Measurements from ENCODE around the gene ZNF207. TPM values are rescaled to one million over a fixed set of nuclear protein-coding genes. Genes with fewer than 3 reads are reported as not detected.
"Not testable (repeated sequence)": the region's sequence is repeated elsewhere in the genome, so short reads cannot be mapped to it uniquely, and the experiment has no call there.

ZNF207 gene
- total RNA-seq, 1 donor from 2014 or later, result 268 TPM

DNA sequence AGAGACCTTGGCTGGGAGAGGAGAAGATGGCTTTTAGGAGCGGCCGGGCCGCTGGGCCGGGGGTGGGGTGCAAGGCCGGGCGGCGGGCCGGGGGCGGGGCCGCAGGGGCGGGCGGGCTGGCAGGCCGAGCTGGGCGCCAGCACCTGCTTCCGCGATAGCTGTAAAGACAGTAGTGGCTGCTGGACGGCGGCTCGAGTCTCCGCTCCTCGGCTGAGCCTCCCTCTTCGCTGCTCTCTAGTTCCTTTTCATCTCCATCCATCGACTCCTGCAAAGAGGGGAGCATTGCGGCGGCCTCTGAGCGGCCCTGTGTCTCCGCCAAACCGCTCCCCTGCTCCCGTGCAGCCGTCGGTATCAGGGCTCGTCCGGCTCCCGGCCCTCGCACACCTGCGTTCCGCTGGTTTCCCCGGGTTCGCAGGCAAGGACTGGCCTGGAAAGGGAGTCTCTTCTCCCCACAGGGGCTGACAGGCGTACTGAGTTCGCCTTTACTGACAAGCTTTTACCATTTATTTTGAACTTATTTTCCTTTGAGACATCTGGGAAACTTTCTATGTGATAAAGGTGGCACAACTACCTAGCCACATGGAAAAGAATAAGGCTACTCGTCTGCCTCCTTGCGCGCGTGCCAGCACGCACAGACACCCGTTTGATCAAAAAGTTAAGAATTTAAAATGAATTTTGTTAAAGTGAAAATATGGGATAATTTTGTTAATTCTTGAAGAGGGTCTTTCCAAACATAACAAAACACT lies 7.9 kb upstream of the ZNF207 start, which contains the start of gene C17orf75:
C17orf75 (minus strand) TSS at position 317 of the 746 bp plus-strand sequence; CDS start at position 283, 34 bp downstream.
- peak within 1 kb of the TSS; percentile 94 for H3K4me3 Mint-ChIP-seq
- H3K27me3 Mint-ChIP-seq (ENCODE audit: insufficient read depth), result no peaks in the 10 kb centered on the region
- peaks cover 27% of the 10 kb centered on the region for H3K4me1 Mint-ChIP-seq (ENCODE audit: low read depth)
- DNase-seq (ENCODE audit: low spot score), result peak; percentile 72
- peaks cover 16% of the 10 kb centered on the region for H3K36me3 Mint-ChIP-seq (ENCODE audit: low read depth)
- intact Hi-C loops (cut with micrococcal nuclease), result loop anchor here (1.0 to 10.0 kb wide), 4 partner anchors 8 to 1367 kb away; partner anchors contain the start of genes RNF135 and ZNF207
- H3K9me3 Mint-ChIP-seq, result no peaks in the 10 kb centered on the region
- peak within 1 kb of the TSS; percentile 97 for H3K27ac Mint-ChIP-seq

DNA sequence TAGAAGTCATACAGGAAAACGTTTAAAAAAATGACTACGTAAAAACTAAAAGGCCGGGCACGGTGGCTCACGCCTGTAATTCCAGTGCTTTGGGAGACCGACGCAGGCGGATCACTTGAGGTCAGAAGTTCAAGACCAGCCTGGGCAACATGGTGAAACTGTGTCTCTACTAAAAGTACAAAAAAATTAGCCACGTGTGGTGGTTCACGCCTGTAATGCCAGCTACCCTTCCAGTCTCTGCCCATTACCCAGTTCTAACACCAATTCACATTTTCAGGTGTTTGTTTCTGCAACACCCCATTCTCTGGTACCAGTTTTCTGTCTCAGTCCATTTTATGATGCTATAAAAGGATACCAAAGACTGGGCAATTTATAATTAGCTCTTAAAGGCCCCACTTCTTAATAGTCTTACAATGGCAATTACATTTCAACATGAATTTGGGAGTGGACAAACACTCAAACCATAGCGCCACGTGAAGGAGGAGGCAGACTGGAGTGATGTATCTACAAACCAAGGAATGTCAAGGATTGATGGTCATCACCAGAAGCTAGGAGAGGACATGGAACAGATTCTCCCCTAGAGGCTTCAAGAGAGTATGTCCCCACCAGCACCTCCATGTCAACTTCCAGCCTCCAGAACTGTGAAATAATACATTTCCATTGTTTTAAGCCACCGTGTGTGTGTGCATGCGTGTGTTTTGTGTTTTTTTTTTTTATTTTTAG lies 7.2 kb upstream of the ZNF207 start:
- H3K36me3 Mint-ChIP-seq (ENCODE audit: low read depth), result peaks cover 14% of the 10 kb centered on the region
- DNase-seq (ENCODE audit: low spot score), result no peak
- peaks cover 27% of the 10 kb centered on the region for H3K4me1 Mint-ChIP-seq (ENCODE audit: low read depth)
- H3K9me3 Mint-ChIP-seq, result no peaks in the 10 kb centered on the region
- peak overlapping the region; percentile 94 for H3K4me3 Mint-ChIP-seq
- H3K27me3 Mint-ChIP-seq (ENCODE audit: insufficient read depth), result no peaks in the 10 kb centered on the region
- intact Hi-C loops (cut with micrococcal nuclease), result loop anchor here (2.0 to 10.0 kb wide), 2 partner anchors 24 to 1368 kb away; partner anchors contain the start of gene RNF135
- peak overlapping the region; percentile 88 for H3K27ac Mint-ChIP-seq

DNA sequence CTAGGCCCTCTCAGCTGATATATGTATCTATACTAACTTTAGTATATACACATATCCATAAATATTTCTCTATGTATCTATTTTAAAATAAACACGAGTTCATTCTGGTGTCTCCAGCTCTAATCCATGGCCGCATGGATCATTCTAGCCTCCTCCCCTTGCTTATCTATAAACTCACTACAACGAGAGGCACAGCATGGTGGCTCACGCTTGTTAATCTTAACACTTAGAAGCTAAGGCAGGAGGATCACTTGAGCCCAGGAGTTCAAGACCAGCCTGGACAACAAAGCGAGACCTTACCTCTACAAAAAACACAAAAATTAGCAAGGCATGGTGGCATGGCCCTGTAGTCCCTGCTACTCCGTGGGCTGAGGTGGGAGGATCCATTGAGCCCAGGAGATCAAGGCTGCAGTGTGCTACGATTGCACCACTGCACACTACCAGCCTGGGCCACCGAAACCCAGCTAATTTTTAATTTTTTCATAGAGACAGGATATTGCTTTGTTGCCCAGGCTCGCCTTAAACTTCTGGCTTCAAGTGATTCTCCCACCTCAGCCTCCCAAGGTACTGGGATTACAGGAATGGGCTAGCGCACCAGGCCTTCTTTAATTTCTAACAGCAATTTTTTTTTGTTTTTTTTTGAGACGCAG lies 3.9 kb upstream of the ZNF207 start:
- H3K27me3 Mint-ChIP-seq (ENCODE audit: insufficient read depth), result no peaks in the 10 kb centered on the region
- H3K9me3 Mint-ChIP-seq, result no peaks in the 10 kb centered on the region
- peaks cover 14% of the 10 kb centered on the region for H3K36me3 Mint-ChIP-seq (ENCODE audit: low read depth)
- H3K4me1 Mint-ChIP-seq (ENCODE audit: low read depth), result peaks cover 38% of the 10 kb centered on the region
- no peak overlapping the region for H3K27ac Mint-ChIP-seq
- intact Hi-C loops (cut with micrococcal nuclease), result loop anchor here (10.0 kb wide), 1 partner anchor 1371 kb away; the partner anchor contains the start of gene RNF135
- H3K4me3 Mint-ChIP-seq, result no peak overlapping the region
- no peak for DNase-seq (ENCODE audit: low spot score)

DNA sequence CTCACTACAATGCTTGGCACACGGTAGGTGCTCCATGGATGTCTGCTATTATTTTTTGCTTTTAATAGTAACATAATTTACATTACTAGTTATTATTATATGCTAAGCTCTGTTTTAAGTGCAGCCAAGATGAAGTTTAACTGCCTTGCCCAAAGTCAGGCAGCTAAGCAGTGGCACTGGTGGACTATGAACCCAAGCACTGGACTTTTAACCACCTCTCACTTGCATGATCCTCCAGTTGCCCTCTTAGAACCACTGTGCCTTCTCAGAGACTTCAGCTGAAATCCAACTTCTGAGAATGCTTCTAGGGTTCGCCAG lies 1.5 kb upstream of the ZNF207 start:
- intact Hi-C loops (cut with micrococcal nuclease), result loop anchor here (10.0 kb wide), 1 partner anchor 1374 kb away; the partner anchor contains the start of gene RNF135
- Mint-ChIP-seq H3K27me3 (ENCODE audit: insufficient read depth) (no peaks in the 10 kb centered on the region), H3K36me3 (ENCODE audit: low read depth) (peaks cover 29% of the 10 kb centered on the region), H3K4me1 (ENCODE audit: low read depth) (peaks cover 37% of the 10 kb centered on the region), H3K9me3 (no peaks in the 10 kb centered on the region), H3K27ac (no peak overlapping the region), H3K4me3 (peak overlapping the region; percentile 99)
- DNase-seq (ENCODE audit: low spot score), result no peak

DNA sequence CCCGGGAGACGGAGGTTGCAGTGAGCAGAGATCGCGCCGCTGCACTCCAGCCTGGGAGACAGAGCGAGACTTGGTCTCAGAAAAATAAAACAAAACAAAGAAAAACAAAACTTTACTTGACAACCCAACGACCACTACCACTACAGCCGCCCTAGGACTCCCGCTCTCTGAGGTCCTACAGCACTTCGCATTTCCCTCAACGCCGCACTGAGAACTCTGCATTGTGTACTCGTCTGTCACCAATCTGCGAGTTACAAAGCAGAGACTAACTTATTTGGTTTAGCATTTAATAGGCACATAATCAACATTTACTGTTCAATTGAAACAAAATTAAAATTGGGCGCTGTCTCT lies 479 bp upstream of the ZNF207 start:
- Mint-ChIP-seq H3K4me3 (peak overlapping the region; percentile 99), H3K4me1 (ENCODE audit: low read depth) (peaks cover 40% of the 10 kb centered on the region), H3K36me3 (ENCODE audit: low read depth) (peaks cover 29% of the 10 kb centered on the region), H3K9me3 (no peaks in the 10 kb centered on the region), H3K27me3 (ENCODE audit: insufficient read depth) (no peaks in the 10 kb centered on the region), H3K27ac (peak overlapping the region; percentile 99)
- no peak for DNase-seq (ENCODE audit: low spot score)
- intact Hi-C loops (cut with micrococcal nuclease), result loop anchor here (10.0 kb wide), 1 partner anchor 1375 kb away; the partner anchor contains the start of gene RNF135

DNA sequence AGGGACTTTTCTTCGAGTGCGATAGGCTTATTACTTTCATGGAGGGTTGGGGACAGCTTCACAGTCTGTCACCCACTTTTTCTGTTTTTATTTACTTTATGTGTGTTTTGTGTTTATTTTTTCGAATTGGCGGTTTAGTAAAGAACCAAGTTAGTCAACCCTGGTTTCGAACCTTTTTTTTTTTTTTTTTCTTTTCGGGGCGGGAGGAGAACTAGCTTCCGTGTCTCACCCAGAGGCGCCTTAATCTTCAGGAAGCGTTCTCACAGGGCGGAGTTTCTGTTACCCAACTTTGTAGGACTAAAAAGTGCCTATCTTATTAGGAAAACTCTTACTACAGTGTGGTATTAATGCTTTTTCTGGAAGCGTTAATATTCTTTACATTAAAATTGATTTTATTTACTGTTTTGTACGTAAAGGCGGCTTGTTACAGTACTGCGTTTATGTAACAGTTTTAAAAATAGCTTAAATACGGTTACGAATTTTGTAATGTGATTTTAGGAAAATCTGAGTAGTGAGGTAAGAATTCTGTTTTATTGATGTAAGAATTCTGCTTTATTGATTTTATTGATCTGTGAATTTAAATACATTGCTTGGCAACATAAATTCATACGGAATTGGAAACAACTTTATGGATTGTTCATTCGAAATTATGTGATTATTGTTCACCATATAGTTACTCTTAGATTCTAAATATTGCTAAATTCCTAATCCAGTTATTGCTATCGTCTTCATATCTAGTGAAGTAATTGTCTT lies 885 bp downstream of the ZNF207 start:
- Mint-ChIP-seq H3K36me3 (ENCODE audit: low read depth) (peaks cover 39% of the 10 kb centered on the region), H3K27me3 (ENCODE audit: insufficient read depth) (no peaks in the 10 kb centered on the region), H3K4me1 (ENCODE audit: low read depth) (peaks cover 54% of the 10 kb centered on the region), H3K4me3 (peak overlapping the region; percentile 99), H3K27ac (peak overlapping the region; percentile 99), H3K9me3 (no peaks in the 10 kb centered on the region)
- DNase-seq (ENCODE audit: low spot score), result peak; percentile 34
- intact Hi-C loops (cut with micrococcal nuclease), result loop anchor here (1.0 to 5.0 kb wide), 8 partner anchors 10 to 526 kb away; partner anchors contain the start of genes LRRC37B, MYO1D, PSMD11 and RHOT1

DNA sequence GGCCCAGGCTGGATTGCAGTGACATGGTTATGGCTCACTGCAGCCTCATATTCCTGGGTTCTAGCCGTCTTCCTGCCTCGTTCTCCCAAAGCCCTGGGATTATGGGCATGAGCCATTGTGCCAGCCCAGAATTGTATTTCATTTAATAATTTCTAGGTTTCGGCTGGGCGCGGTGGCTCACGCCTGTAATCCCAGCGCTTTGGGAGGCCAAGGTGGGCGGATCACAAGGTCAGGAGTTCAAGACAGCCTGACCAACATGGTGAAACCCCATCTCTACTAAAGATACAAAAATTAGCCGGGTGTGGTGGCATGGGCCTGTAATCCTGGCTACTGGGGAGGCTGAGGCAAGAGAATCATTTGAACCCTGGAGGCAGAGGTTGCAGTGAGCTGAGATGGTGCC lies 2.8 kb downstream of the ZNF207 start:
- Mint-ChIP-seq H3K4me3 (peak overlapping the region; percentile 99), H3K36me3 (ENCODE audit: low read depth) (peaks cover 45% of the 10 kb centered on the region), H3K4me1 (ENCODE audit: low read depth) (peaks cover 65% of the 10 kb centered on the region)
- not testable (repeated sequence) for DNase-seq (ENCODE audit: low spot score); H3K27ac Mint-ChIP-seq; H3K27me3 Mint-ChIP-seq (ENCODE audit: insufficient read depth); H3K9me3 Mint-ChIP-seq
- intact Hi-C loops (cut with micrococcal nuclease), result loop anchor here (5.0 kb wide), 2 partner anchors 210 to 345 kb away; partner anchors contain the start of genes LRRC37B and RHOT1

DNA sequence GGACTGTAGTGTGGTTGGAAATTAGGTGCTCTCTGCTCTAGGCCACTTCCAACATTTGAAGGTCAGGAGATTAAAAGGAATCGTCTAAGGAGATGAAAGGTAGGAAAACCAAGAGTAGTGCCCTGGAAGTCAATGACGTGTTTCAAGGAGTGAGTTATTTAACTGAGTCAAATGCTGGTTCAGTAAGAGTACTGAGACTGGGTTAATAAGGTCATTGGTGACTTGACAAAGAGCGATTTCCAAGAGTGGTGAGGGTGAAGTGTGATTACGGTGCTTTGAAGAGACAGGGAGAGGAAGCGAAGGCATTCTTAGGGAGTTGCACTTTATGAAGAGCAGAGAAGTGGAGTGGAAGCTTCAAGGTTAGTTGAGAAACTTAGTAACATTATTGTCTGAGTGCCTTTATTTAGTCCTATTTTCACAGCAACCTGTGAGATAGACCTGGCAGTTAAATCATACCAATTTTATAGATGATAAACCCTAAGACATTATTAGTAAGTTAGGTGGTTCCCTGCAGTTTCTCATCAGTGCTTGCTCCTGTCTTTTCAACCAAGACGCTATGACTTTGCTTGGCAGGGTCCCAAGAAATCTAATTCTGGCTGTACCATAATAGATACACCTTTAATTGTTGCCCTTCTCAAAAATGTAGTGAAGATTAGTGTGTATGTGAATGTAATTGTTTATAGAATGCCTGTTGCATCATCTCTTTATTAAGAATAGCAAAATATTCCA lies 5.9 kb downstream of the ZNF207 start:
- Mint-ChIP-seq H3K4me3 (peak overlapping the region; percentile 21), H3K36me3 (ENCODE audit: low read depth) (peaks cover 47% of the 10 kb centered on the region), H3K4me1 (ENCODE audit: low read depth) (peaks cover 52% of the 10 kb centered on the region), H3K27ac (no peak overlapping the region), H3K9me3 (no peaks in the 10 kb centered on the region), H3K27me3 (ENCODE audit: insufficient read depth) (no peaks in the 10 kb centered on the region)
- DNase-seq (ENCODE audit: low spot score), result no peak
- intact Hi-C loops (cut with micrococcal nuclease), result no loop called here

DNA sequence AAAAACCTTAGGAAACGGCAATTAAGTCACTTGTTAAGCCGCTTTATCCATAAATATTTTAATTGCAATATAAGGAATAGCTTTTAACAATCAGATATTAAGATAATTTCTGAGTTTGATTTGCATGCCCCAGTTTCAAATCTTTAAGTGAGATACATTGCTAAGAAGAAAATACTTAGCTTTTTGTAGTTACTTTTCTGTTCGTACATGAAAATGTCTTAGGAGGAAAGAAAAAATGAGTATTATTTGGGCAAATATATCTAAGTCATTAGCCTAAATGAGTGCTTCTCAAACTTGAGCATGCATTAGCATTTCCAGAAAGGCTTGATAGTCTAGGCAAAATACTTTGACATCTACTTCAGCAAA lies 6.4 kb downstream of the ZNF207 start:
- peaks cover 54% of the 10 kb centered on the region for H3K4me1 Mint-ChIP-seq (ENCODE audit: low read depth)
- no peaks in the 10 kb centered on the region for H3K27me3 Mint-ChIP-seq (ENCODE audit: insufficient read depth)
- intact Hi-C loops (cut with micrococcal nuclease), result no loop called here
- peak overlapping the region; percentile 13 for H3K4me3 Mint-ChIP-seq
- no peak overlapping the region for H3K27ac Mint-ChIP-seq
- no peak for DNase-seq (ENCODE audit: low spot score)
- H3K9me3 Mint-ChIP-seq, result no peaks in the 10 kb centered on the region
- H3K36me3 Mint-ChIP-seq (ENCODE audit: low read depth), result peaks cover 49% of the 10 kb centered on the region

DNA sequence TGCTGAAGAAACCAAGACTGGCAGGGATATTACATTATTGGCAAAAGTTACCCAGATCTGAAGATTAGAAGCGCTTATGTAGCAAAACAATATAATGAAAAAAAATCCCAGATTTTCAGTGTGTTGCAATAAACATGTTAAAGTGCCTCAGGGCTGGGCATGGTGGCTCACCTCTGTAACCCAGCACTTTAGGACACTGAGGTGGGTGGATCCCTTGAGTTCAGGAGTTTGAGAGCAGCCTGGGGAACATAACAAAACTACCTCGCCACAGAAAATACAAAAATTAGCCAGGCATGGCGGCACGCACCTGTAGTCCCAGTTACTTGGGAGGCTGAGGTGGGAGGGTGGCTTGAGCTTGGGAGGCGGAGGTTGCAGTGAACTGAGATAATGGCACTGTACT lies 6.8 kb downstream of the ZNF207 start:
- Mint-ChIP-seq H3K27me3 (ENCODE audit: insufficient read depth) (no peaks in the 10 kb centered on the region), H3K27ac (no peak overlapping the region), H3K9me3 (no peaks in the 10 kb centered on the region), H3K4me1 (ENCODE audit: low read depth) (peaks cover 51% of the 10 kb centered on the region), H3K36me3 (ENCODE audit: low read depth) (peaks cover 46% of the 10 kb centered on the region), H3K4me3 (peak overlapping the region; percentile 13)
- intact Hi-C loops (cut with micrococcal nuclease), result no loop called here
- DNase-seq (ENCODE audit: low spot score), result no peak

DNA sequence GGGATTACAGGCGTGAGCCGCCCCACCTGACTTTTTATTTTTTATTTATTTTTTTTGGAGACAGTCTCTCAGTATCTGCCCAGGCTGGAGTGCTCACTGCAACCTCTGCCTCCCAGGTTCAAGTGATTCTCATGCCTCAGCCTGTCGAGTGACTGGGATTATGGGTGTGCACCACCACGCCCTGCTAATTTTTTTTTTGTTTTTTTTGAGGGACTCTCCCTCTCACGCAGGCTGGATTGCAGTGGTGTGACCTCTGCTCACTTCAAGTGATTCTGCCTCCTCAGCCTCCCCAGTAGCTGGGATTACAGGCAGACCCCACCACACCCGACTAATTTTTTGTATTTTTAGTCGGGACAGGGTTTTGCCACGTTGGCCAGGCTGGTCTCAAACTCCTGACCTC lies 7.7 kb downstream of the ZNF207 start:
- Mint-ChIP-seq H3K27me3 (ENCODE audit: insufficient read depth) (no peaks in the 10 kb centered on the region), H3K27ac (no peak overlapping the region), H3K4me3 (no peak overlapping the region), H3K9me3 (no peaks in the 10 kb centered on the region), H3K36me3 (ENCODE audit: low read depth) (peaks cover 49% of the 10 kb centered on the region), H3K4me1 (ENCODE audit: low read depth) (peaks cover 56% of the 10 kb centered on the region)
- no peak for DNase-seq (ENCODE audit: low spot score)
- intact Hi-C loops (cut with micrococcal nuclease), result no loop called here

DNA sequence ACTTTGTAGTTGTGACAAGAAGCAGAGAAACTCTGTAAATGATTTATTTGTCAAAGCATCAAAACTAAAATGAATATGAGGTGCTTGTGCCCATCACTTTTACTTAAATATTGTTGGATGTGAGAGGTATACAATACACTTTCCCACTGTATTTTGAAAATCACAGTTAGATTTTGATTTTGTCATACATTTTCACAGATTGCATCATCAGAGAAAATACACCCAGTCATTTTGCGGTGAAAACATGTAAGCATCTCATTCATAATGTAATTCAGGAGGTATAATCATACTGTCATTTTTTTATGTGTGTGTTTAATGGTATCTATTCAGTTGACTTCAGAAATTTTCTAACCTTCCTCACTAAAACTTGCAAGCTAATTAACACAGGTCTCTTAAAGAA lies 11.3 kb downstream of the ZNF207 start:
- no peaks in the 10 kb centered on the region for H3K27me3 Mint-ChIP-seq (ENCODE audit: insufficient read depth)
- no peaks in the 10 kb centered on the region for H3K9me3 Mint-ChIP-seq
- H3K27ac Mint-ChIP-seq, result no peak overlapping the region
- intact Hi-C loops (cut with micrococcal nuclease), result loop anchor here (2.0 kb wide), 1 partner anchor 16 kb away; no protein-coding TSS in a partner anchor
- H3K4me3 Mint-ChIP-seq, result no peak overlapping the region
- peaks cover 32% of the 10 kb centered on the region for H3K4me1 Mint-ChIP-seq (ENCODE audit: low read depth)
- no peak for DNase-seq (ENCODE audit: low spot score)
- H3K36me3 Mint-ChIP-seq (ENCODE audit: low read depth), result peaks cover 60% of the 10 kb centered on the region

All from activated T-helper 1 cell treated with anti-CD3 and anti-CD28 coated beads, Interleukin-12 subunit alpha, Interleukin-12 subunit beta, Interleukin-2, Interleukin-4 antibody, amounts not matched to agents 30 ng/mL and 10 ng/mL and 1 ng/mL, durations not matched to agents 14 hours and 24 hours and 36 hours (primary cell).